Measurements from ENCODE around the gene TLE4. TPM values are rescaled to one million over a fixed set of nuclear protein-coding genes. Genes with fewer than 3 reads are reported as not detected.

The TLE4 gene
- total and polyA plus RNA-seq, 4 donors = 33.4 to 57.9 (median 50.2) TPM

DNA sequence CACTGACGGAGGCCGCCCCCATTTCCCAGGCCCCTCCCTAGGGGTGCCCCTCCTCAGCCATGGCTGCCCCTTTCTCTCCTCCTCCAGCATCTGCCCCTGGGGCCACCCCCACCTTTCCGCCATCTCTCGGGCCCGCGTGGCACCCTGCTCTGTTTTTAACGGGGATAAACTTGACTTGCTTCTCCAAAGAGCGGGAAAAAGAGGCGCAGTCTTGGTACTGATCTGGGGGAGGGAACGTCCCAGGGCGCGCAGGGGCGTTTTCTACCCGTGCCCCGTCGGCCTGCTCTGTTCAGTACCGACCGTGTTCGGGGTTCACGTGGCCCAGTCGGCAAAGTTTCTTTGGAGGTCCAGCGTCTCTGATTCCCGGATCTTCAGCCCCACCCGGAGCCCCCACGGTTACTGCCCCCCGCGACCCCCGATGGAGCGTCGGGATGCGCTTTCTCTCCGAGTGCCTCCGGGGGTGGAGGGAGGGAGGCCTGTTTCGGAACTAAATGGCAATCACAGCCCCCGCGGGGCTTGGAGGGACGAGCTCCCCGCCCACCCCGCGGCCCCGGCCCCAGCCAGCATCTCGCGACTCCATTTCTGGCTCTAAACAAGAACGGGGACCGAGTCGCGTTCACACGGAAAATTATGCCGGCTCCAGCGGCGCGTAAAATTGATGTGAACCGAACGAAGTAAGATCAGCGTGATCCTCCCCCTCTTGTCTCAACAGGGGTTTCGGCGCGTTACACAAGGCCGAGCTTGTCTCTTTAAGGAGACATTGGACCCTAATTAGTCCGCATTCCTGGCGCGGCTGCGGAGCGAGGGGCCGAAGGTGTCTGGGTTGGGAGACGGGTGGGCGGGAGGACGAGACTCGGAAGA, 1.1 kb upstream of the TLE4 start:
- Histone ChIP-seq H3K4me1 (ENCODE audit: control insufficient read depth, insufficient read depth, low read length) (peaks cover 9% of the 10 kb centered on the region), H3K36me3 (ENCODE audit: control insufficient read depth, insufficient read depth, low read length) (no peaks in the 10 kb centered on the region), H3K4me3 (ENCODE audit: low read depth, low read length) (peak overlapping the region; percentile 69), H3K27ac (ENCODE audit: low read depth, low read length) (peak overlapping the region; percentile 80), H3K27me3 (ENCODE audit: control insufficient read depth, insufficient read depth, low read length) (peaks cover 17% of the 10 kb centered on the region), H3K9me3 (ENCODE audit: control insufficient read depth, insufficient read depth, low read length) (peaks cover 2% of the 10 kb centered on the region)
- peak in 2 of 6 donors; percentile 89 to 91 for DNase-seq (ENCODE audit: low read depth in 4 of 6, low spot score in 6 of 6)
- WGBS (ENCODE audit: insufficient coverage) = under 1% methylated on average over 68 of the region's 69 CpGs

DNA sequence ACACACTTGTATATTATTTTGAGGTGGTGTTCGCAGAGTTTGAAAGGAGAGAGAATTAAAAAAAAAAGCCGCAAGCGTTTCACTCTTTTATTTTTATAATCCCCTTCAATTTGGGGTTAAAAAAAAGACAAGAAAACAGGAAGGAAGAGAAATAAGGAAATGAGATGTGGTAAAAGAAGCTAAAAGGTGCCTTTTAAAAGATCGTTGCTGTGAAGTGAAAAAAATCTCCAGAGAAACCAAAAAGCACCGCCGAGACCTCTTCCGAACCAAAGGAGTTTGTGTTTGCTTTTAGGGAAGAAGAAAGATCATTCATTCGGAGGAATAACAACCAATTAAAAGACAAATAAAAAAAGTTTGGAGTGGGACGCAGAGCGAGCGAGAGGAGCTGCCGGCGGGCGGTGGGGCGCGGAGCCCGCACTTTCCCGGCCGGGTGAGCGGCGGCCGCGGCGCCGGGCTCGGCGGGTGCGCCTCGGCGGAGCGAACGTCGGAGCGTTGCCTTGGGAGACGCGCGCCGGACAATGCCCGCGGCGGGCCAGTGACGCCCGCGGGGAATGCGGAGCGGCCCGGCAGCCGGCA, 355 bp downstream of the TLE4 start:
- Histone ChIP-seq H3K27ac (ENCODE audit: low read depth, low read length) (peak overlapping the region; percentile 81), H3K27me3 (ENCODE audit: control insufficient read depth, insufficient read depth, low read length) (peaks cover 12% of the 10 kb centered on the region), H3K9me3 (ENCODE audit: control insufficient read depth, insufficient read depth, low read length) (peaks cover 2% of the 10 kb centered on the region), H3K4me1 (ENCODE audit: control insufficient read depth, insufficient read depth, low read length) (peaks cover 9% of the 10 kb centered on the region), H3K4me3 (ENCODE audit: low read depth, low read length) (peak overlapping the region; percentile 73), H3K36me3 (ENCODE audit: control insufficient read depth, insufficient read depth, low read length) (no peaks in the 10 kb centered on the region)
- peak in 1 of 6 donors; percentile 66 for DNase-seq (ENCODE audit: low read depth in 4 of 6, low spot score in 6 of 6)
- WGBS (ENCODE audit: insufficient coverage) = 0% methylated on average over 40 of the region's 48 CpGs

DNA sequence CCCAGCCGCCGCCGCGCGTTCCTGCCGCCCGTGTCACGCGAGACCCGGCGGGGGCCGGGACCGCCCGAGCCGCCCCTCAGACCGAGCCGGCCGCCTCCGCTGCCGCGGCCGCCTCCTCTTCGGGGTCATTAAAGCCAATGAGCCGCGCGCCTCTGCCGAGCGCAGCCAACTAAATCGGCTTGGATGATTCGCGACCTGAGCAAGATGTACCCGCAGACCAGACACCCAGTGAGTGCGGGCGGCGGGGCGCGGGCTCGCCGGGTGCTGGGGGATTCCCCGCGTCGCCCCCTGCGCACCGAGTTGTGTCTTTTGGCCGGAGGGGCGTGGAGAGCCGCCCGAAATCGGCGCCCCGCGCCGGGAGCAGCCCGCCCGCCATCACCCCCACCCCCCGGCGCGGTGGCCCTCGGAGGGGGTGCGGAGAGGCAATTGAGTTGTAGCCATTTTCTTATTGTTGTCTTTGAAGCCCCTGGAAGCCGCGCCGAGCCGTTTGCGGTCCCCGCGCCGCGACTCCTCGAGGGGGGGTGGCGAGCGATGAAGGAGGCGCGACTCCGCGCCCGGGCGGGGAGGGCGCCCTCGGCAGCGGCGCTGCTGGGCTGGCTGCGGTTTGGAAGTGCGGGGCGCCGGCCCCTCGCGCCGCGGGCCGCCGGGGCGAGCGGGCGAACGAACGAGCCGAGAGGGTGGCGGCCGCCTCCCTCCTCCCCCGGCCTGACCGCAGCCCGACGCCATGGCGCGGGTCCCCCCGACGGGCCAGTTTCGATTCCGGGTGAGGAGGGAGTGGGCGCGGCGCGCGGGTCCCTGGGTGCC, 1.0 kb downstream of the TLE4 start:
- H3K9me3 ChIP-seq (ENCODE audit: control insufficient read depth, insufficient read depth, low read length) = no peaks in the 10 kb centered on the region
- H3K27ac ChIP-seq (ENCODE audit: low read depth, low read length) = peak overlapping the region; percentile 61
- peak overlapping the region; percentile 70 for H3K4me3 ChIP-seq (ENCODE audit: low read depth, low read length)
- under 1% methylated on average over 104 of the region's 115 CpGs for whole genome bisulfite sequencing (ENCODE audit: insufficient coverage)
- peaks cover 9% of the 10 kb centered on the region for H3K27me3 ChIP-seq (ENCODE audit: control insufficient read depth, insufficient read depth, low read length)
- peaks cover 9% of the 10 kb centered on the region for H3K4me1 ChIP-seq (ENCODE audit: control insufficient read depth, insufficient read depth, low read length)
- peak in 2 of 6 donors; percentile 71 to 72 for DNase-seq (ENCODE audit: low read depth in 4 of 6, low spot score in 6 of 6)
- H3K36me3 ChIP-seq (ENCODE audit: control insufficient read depth, insufficient read depth, low read length) = no peaks in the 10 kb centered on the region

DNA sequence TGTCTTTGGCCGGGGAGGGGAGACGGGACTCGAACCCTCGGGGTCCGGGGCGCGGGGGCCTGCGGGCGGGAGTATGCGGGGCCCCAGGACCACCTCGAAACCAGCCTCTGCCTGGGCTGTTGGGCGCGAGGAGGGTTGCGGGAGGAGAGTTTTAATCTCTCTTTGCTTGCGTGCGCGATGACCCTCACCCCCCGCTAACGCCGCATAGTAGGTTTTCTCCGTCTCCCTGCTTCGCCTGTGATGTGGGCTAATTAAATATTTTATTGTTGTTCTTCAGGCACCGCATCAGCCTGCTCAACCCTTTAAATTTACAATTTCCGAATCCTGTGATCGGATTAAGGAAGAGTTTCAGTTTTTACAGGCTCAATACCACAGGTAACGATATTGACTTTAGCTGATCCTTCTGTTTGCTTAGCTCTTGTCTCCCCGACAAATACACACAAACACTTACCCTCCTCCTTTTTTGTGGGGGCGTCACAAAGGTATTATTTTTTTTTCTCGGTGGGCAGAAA, 1.7 kb downstream of the TLE4 start:
- H3K9me3 ChIP-seq (ENCODE audit: control insufficient read depth, insufficient read depth, low read length) = no peaks in the 10 kb centered on the region
- peaks cover 7% of the 10 kb centered on the region for H3K27me3 ChIP-seq (ENCODE audit: control insufficient read depth, insufficient read depth, low read length)
- peak in 1 of 6 donors; percentile 54 for DNase-seq (ENCODE audit: low read depth in 4 of 6, low spot score in 6 of 6)
- H3K4me3 ChIP-seq (ENCODE audit: low read depth, low read length) = peak overlapping the region; percentile 70
- H3K36me3 ChIP-seq (ENCODE audit: control insufficient read depth, insufficient read depth, low read length) = no peaks in the 10 kb centered on the region
- peaks cover 9% of the 10 kb centered on the region for H3K4me1 ChIP-seq (ENCODE audit: control insufficient read depth, insufficient read depth, low read length)
- 2% methylated on average over 13 of the region's 29 CpGs for WGBS (ENCODE audit: insufficient coverage)
- H3K27ac ChIP-seq (ENCODE audit: low read depth, low read length) = peak overlapping the region; percentile 15

DNA sequence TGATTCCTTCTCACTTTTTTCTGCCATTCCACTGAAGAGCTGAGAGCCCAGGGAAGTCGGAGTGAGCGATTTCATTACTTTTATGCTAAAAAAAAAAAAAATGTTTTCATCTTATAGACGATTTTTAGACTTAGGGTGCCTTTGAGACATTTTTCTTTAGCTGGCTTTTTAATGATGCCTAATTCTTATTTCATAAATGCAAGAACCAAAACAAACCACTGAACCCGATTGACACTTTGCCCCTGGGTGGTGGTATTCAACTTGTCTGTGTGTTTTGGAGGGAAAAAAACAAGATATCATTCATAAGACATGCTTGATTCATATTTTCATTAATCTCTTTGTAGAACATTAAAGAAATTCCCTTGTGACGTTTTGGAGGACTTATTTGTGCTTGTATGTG, 2.4 kb downstream of the TLE4 start:
- Histone ChIP-seq H3K27me3 (ENCODE audit: control insufficient read depth, insufficient read depth, low read length) (peaks cover 7% of the 10 kb centered on the region), H3K36me3 (ENCODE audit: control insufficient read depth, insufficient read depth, low read length) (no peaks in the 10 kb centered on the region), H3K4me3 (ENCODE audit: low read depth, low read length) (peak overlapping the region; percentile 70), H3K27ac (ENCODE audit: low read depth, low read length) (no peak overlapping the region), H3K4me1 (ENCODE audit: control insufficient read depth, insufficient read depth, low read length) (peaks cover 9% of the 10 kb centered on the region), H3K9me3 (ENCODE audit: control insufficient read depth, insufficient read depth, low read length) (no peaks in the 10 kb centered on the region)
- no CpG with 5 or more reads among the region's 5 CpGs for WGBS (ENCODE audit: insufficient coverage)
- peak in 1 of 6 donors; percentile 60 for DNase-seq (ENCODE audit: low read depth in 4 of 6, low spot score in 6 of 6)

DNA sequence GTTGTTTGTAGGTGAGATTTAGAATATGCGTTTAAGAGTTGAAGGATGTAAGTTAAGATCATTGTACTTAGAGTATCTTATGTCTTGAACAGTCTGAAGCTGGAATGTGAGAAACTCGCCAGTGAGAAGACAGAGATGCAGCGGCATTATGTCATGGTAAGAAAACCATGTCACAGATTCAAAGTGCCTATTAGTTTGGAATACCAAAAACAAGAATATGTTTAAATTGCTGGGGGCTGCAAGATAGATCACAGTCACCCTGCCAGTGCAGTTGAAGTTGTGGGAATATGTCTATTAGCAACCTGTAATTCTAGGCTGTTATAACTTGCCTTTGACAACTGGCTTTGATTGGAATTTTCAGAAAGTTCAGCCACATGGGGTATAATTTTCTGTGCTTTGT, 3.0 kb downstream of the TLE4 start:
- H3K36me3 ChIP-seq (ENCODE audit: control insufficient read depth, insufficient read depth, low read length) = no peaks in the 10 kb centered on the region
- H3K27ac ChIP-seq (ENCODE audit: low read depth, low read length) = no peak overlapping the region
- peaks cover 6% of the 10 kb centered on the region for H3K27me3 ChIP-seq (ENCODE audit: control insufficient read depth, insufficient read depth, low read length)
- 60% methylated on average over 3 of the region's 3 CpGs for WGBS (ENCODE audit: insufficient coverage)
- H3K4me3 ChIP-seq (ENCODE audit: low read depth, low read length) = no peak overlapping the region
- peak in 1 of 6 donors; percentile 43 for DNase-seq (ENCODE audit: low read depth in 4 of 6, low spot score in 6 of 6)
- no peaks in the 10 kb centered on the region for H3K9me3 ChIP-seq (ENCODE audit: control insufficient read depth, insufficient read depth, low read length)
- peaks cover 9% of the 10 kb centered on the region for H3K4me1 ChIP-seq (ENCODE audit: control insufficient read depth, insufficient read depth, low read length)

DNA sequence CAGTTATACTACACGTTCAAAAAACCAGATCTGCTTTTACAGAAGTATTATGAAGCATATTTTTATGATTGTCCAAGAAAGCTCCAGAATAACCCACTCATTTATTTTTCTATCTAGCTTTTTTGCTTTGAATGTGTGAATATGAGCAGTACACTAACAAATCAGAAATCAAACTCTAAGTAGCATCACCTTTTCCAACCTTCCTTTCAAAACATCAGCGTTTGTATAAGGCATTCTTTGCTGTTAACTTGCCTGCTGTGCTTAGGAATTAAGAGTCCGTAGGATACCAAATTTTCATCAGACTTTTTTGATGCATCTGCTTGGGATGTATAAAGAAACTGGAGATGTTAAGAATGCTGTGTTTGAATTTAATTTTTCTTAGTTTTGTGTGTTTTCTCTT, 3.8 kb downstream of the TLE4 start:
- Histone ChIP-seq H3K36me3 (ENCODE audit: control insufficient read depth, insufficient read depth, low read length) (no peaks in the 10 kb centered on the region), H3K27me3 (ENCODE audit: control insufficient read depth, insufficient read depth, low read length) (no peaks in the 10 kb centered on the region), H3K4me1 (ENCODE audit: control insufficient read depth, insufficient read depth, low read length) (peaks cover 3% of the 10 kb centered on the region), H3K27ac (ENCODE audit: low read depth, low read length) (no peak overlapping the region), H3K9me3 (ENCODE audit: control insufficient read depth, insufficient read depth, low read length) (no peaks in the 10 kb centered on the region), H3K4me3 (ENCODE audit: low read depth, low read length) (no peak overlapping the region)
- peak in 1 of 6 donors; percentile 67 for DNase-seq (ENCODE audit: low read depth in 4 of 6, low spot score in 6 of 6)
- WGBS (ENCODE audit: insufficient coverage) = 83% methylated on average over 2 of the region's 3 CpGs

DNA sequence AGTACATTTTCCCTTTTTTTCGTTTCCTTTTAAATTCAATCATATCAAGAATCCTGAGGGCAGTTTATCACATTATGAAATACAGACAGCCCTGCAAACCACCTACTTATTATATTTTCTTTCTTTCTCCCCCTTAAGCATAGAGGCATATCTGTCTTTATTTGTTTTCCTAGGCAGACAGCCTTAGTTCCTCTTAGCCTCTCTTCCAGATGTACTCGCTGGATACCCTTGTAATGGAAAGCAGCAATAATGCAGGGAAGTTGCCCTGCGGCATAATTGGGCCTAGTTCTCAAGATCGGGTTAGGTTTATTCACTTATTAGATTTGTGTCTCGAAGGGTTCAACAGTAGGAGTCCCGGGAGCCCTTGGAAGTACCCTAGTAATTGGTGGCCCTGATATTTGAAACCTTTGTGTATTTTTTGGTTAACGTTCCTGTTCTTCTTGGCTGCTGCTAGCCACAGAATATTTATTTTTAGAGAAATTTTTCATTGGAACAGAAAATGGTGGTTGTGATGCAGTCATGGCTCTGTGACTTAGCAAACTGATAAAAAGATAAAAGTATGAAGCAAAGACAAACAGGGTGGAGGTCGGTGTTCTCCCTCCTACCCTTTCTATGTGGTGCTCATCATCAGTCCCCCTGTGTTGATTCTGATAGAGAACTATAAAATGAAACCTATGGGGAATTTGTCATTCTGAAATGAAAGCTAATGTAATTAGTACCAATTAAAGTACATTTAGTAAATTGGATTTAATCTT, 6.4 kb downstream of the TLE4 start:
- Histone ChIP-seq H3K27ac (ENCODE audit: low read depth, low read length) (no peak overlapping the region), H3K4me3 (ENCODE audit: low read depth, low read length) (no peak overlapping the region), H3K36me3 (ENCODE audit: control insufficient read depth, insufficient read depth, low read length) (no peaks in the 10 kb centered on the region), H3K27me3 (ENCODE audit: control insufficient read depth, insufficient read depth, low read length) (no peaks in the 10 kb centered on the region), H3K4me1 (ENCODE audit: control insufficient read depth, insufficient read depth, low read length) (no peaks in the 10 kb centered on the region), H3K9me3 (ENCODE audit: control insufficient read depth, insufficient read depth, low read length) (no peaks in the 10 kb centered on the region)
- 85% methylated on average over 5 of the region's 8 CpGs for WGBS (ENCODE audit: insufficient coverage)
- DNase-seq (ENCODE audit: low read depth in 4 of 6, low spot score in 6 of 6) = peak in 1 of 6 donors; percentile 69

DNA sequence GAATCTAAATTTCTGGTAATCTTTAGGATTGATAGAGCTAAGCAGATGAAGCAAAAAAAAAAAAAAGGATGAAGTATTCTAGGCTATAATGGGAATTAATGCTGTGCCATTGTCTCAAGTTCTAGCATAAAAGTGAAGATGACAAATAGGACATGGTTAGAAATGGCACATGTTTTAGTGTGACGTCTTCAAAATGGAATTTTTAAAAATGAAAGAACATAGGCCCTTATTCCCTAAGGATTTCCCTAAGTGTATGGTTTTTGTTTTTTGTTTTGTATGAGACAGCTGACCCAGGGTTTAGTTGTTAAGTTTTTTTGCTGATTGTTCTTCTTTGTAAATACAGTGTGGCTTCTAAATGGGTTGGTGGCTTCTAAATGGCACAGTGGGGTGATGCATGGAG, 7.1 kb downstream of the TLE4 start:
- H3K9me3 ChIP-seq (ENCODE audit: control insufficient read depth, insufficient read depth, low read length) = no peaks in the 10 kb centered on the region
- DNase-seq (ENCODE audit: low read depth in 4 of 6, low spot score in 6 of 6) = no peak
- no CpG with 5 or more reads among the region's 1 CpG for WGBS (ENCODE audit: insufficient coverage)
- no peaks in the 10 kb centered on the region for H3K36me3 ChIP-seq (ENCODE audit: control insufficient read depth, insufficient read depth, low read length)
- H3K27ac ChIP-seq (ENCODE audit: low read depth, low read length) = no peak overlapping the region
- H3K4me3 ChIP-seq (ENCODE audit: low read depth, low read length) = no peak overlapping the region
- H3K4me1 ChIP-seq (ENCODE audit: control insufficient read depth, insufficient read depth, low read length) = no peaks in the 10 kb centered on the region
- no peaks in the 10 kb centered on the region for H3K27me3 ChIP-seq (ENCODE audit: control insufficient read depth, insufficient read depth, low read length)
